Measurements from ENCODE around the gene PPP1CA.

The PPP1CA gene

DNA sequence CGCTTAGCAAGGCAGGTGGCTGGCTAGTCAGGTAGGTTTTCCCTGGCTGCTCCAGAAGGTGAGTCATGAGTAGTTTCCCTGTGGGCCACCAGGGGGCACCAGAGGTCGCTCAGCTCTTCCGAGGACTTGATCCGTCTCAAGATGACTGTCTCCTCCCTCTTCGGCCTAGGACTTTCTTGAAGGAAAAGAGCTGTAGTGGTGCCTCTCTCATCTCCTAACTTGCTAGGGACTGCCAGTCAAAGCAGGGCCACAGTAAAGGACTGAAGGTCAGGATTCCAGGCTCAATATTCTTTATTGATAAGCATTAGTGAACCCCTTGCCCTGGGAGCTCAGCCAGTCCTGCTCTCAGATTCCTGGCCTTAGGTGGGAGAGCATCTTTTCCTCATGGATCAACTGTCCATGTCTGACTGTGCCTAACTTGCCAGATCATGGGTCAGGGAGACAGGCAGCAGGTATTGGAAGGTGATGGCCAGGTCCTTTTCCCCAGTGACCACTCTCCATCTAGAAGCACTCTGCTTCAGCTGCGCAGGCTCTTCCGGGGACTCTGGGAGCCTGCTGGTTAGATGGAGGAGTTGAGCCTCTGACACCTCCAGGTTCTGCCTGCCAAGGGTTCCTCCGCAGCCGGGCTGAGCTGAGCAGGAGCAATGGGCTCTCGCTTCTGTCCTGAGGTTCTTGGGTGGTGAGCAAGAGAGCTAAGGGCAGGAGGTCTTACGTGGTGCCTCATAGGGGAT lies 50.2 kb downstream of the PPP1CA start:
- peak; percentile 77 for DNase-seq (ENCODE audit: low read depth)

DNA sequence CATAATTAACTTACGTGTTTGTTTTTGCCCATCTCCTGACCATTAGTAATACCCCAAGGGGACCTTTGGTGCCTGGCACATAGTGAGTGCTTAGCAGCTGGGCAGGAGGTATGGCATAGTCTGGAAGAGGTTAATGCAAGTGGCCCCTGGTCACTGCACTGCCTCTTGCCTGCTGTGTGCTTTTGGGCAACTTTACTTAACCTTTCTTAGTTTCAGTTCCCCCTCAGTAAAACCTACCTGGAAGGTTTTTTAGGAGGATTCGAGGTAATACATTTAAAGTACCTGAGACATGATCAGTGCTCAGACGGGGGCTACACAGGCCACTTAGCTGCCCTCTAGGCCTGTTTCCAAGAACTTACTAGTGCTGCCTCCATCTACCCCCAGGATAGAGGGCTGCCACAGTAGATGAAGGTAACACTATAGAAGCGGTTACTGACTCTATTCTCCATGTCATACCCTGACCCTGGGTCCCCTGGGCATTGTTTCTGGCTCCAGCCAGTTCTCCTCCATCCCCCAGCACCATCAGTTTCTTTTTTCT lies 51.7 kb downstream of the PPP1CA start:
- DNase-seq (ENCODE audit: low read depth) = no peak

DNA sequence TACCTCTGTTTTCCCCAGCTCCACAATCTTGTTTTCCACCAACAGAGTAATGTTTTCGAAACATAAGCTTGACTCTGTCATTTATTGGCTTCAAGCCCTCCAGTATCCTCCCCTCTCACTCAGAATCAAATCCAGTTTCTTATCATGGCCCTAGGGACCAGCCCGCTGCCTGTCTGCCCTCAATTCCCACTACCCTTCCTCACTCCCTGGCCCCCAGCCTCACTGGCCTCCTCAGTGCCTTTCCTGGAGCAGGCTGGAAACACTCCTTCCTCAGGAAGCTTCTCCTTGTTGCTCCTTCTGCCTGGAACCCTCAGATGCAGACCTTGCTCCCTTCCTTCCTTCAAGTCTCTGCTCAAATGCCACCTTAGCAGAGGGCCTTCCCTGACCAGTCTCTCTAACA lies 52.2 kb downstream of the PPP1CA start:
- no peak for DNase-seq (ENCODE audit: low read depth)

DNA sequence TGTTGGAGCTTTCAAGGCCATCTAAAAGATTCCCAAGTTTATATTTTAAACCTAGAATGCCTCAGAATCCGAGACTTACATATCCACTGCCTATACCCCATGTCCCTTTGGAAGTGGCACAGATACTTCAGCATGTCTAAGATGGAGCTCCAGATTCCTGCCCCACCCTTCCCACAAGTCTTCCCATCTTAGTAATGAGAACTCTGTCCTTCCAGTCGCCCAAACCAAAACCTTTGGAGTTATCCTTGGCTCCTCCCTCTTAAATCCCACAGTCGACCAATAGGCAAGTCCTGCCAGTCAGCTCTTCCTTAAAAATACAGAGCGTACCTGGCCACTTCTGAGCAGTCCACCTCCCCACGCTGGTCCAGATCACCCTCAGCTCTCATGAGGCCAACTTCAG lies 52.6 kb downstream of the PPP1CA start:
- no peak for DNase-seq (ENCODE audit: low read depth)

All from fibroblast of the conjunctiva (primary cell).